Measurements from ENCODE around the gene BEGAIN. TPM values are rescaled to one million over a fixed set of nuclear protein-coding genes. Genes with fewer than 3 reads are reported as not detected.

The BEGAIN gene
- total RNA-seq, 1 experiment from 2014 or later = not detected

- Histone ChIP-seq H3K9me2 (ENCODE audit: insufficient read depth) (no peaks in the 10 kb centered on the region), H3K4me1 (replicated peaks; ENCODE audit: insufficient read depth) (no peaks in the 10 kb centered on the region), H3K27me3 (ENCODE audit: insufficient read depth, low read depth) (no peaks in the 10 kb centered on the region), H3F3A (ENCODE audit: insufficient read depth, low read depth) (no peaks in the 10 kb centered on the region), H3K9me3 (ENCODE audit: insufficient read depth, low read depth) (no peaks in the 10 kb centered on the region), H3K79me2 (ENCODE audit: low read depth) (no peaks in the 10 kb centered on the region), H3K4me3 (no peak overlapping the region), H3K4me2 (no peak overlapping the region), H2AFZ (no peak overlapping the region), H3K36me3 (ENCODE audit: low read depth) (no peaks in the 10 kb centered on the region), H3K27ac (no peak overlapping the region), H4K20me1 (ENCODE audit: insufficient read depth) (no peaks in the 10 kb centered on the region)
- no TSS peak for BruUV-seq (replicated peaks)
- CTCF ChIA-PET = no interaction called here
- DNase-seq = no peak
- intact Hi-C loops (cut with micrococcal nuclease; ENCODE audit: unreplicated experiment) = no loop called here
- POLR2A ChIA-PET (ENCODE audit: unreplicated experiment) = no interaction called here
- TF ChIP-seq CTCF (conservative IDR thresholded peaks at IDR 0.05) (peak; percentile 29; the same call in 1 of the 2 replicates), EZH2 (IDR thresholded peaks at IDR 0.05; ENCODE audit: low read depth) (no peak)
Observed at GRCh38 chr14:100524933-100525243, 62.3 kb downstream of the BEGAIN start.

GRCh38 chr14:100524233-100524932 lies 62.8 kb downstream of the BEGAIN start:
- Histone ChIP-seq H3K4me3 (no peak overlapping the region), H3F3A (ENCODE audit: insufficient read depth, low read depth) (no peaks in the 10 kb centered on the region), H2AFZ (no peak overlapping the region), H3K27me3 (ENCODE audit: insufficient read depth, low read depth) (no peaks in the 10 kb centered on the region), H3K27ac (no peak overlapping the region), H3K79me2 (ENCODE audit: low read depth) (no peaks in the 10 kb centered on the region), H3K9me2 (ENCODE audit: insufficient read depth) (no peaks in the 10 kb centered on the region), H3K9me3 (ENCODE audit: insufficient read depth, low read depth) (no peaks in the 10 kb centered on the region), H4K20me1 (ENCODE audit: insufficient read depth) (no peaks in the 10 kb centered on the region), H3K4me2 (no peak overlapping the region), H3K36me3 (ENCODE audit: low read depth) (no peaks in the 10 kb centered on the region), H3K4me1 (replicated peaks; ENCODE audit: insufficient read depth) (no peaks in the 10 kb centered on the region)
- POLR2A ChIA-PET (ENCODE audit: unreplicated experiment) = no interaction called here
- no TSS peak for BruUV-seq (replicated peaks)
- CTCF ChIA-PET = no interaction called here
- intact Hi-C loops (cut with micrococcal nuclease; ENCODE audit: unreplicated experiment) = no loop called here
- no peak for DNase-seq
- TF ChIP-seq CTCF (conservative IDR thresholded peaks at IDR 0.05) = no peak
- no peak for TF ChIP-seq EZH2 (IDR thresholded peaks at IDR 0.05; ENCODE audit: low read depth)

- ChIA-PET POLR2A (ENCODE audit: unreplicated experiment) (no interaction called here), CTCF (no interaction called here)
- Histone ChIP-seq H3K4me2 (no peak overlapping the region), H3K27ac (no peak overlapping the region), H3K27me3 (ENCODE audit: insufficient read depth, low read depth) (no peaks in the 10 kb centered on the region), H3K9me2 (ENCODE audit: insufficient read depth) (no peaks in the 10 kb centered on the region), H2AFZ (no peak overlapping the region), H3K4me3 (no peak overlapping the region), H3K79me2 (ENCODE audit: low read depth) (no peaks in the 10 kb centered on the region), H3F3A (ENCODE audit: insufficient read depth, low read depth) (no peaks in the 10 kb centered on the region), H3K9me3 (ENCODE audit: insufficient read depth, low read depth) (no peaks in the 10 kb centered on the region), H4K20me1 (ENCODE audit: insufficient read depth) (no peaks in the 10 kb centered on the region), H3K4me1 (replicated peaks; ENCODE audit: insufficient read depth) (no peaks in the 10 kb centered on the region), H3K36me3 (ENCODE audit: low read depth) (no peaks in the 10 kb centered on the region)
- intact Hi-C loops (cut with micrococcal nuclease; ENCODE audit: unreplicated experiment) = no loop called here
- TF ChIP-seq CTCF (conservative IDR thresholded peaks at IDR 0.05) (no peak), EZH2 (IDR thresholded peaks at IDR 0.05; ENCODE audit: low read depth) (no peak)
- no TSS peak for BruUV-seq (replicated peaks)
- no peak for DNase-seq
Observed at GRCh38 chr14:100523843-100524169, 63.4 kb downstream of the BEGAIN start.
